DMS 273 (cell line): ENCODE results near the gene DLD.
"Not testable (repeated sequence)": the region's sequence is repeated elsewhere in the genome, so short reads cannot be mapped to it uniquely, and the experiment has no call there.

Source experiments
- DNase-seq: peaks from one replicate; lab custom pipeline; 2025; ENCODE audit not compliant: unreplicated experiment; lab: John Stamatoyannopoulos, UW

DLD gene

GRCh38 chr7:107943018-107943417 is 52.0 kb downstream of the DLD start:
- no peak for DNase-seq

GRCh38 chr7:107944411-107945169 is 53.6 kb downstream of the DLD start:
- DNase-seq: no peak

- peak; percentile 22 for DNase-seq
Observed at GRCh38 chr7:107945332-107945731, 54.3 kb downstream of the DLD start.

- DNase-seq: no peak
Observed at GRCh38 chr7:107946451-107946850, 55.5 kb downstream of the DLD start.

- no peak for DNase-seq
Observed at GRCh38 chr7:107946881-107947280, 55.9 kb downstream of the DLD start.

- DNase-seq: no peak
Observed at GRCh38 chr7:107948645-107949442, 57.9 kb downstream of the DLD start.

GRCh38 chr7:107949443-107949935 is 58.5 kb downstream of the DLD start:
- DNase-seq: no peak

- no peak for DNase-seq
Observed at GRCh38 chr7:107951172-107951787, 60.3 kb downstream of the DLD start.

- DNase-seq: no peak
Observed at GRCh38 chr7:107951896-107952295, 60.9 kb downstream of the DLD start.

- no peak for DNase-seq
Observed at GRCh38 chr7:107953265-107953923, 62.4 kb downstream of the DLD start.

GRCh38 chr7:107953924-107954303 is 62.9 kb downstream of the DLD start:
- no peak for DNase-seq

- DNase-seq: no peak
Observed at GRCh38 chr7:107955394-107955793, 64.4 kb downstream of the DLD start.

GRCh38 chr7:107956950-107957349 is 66.0 kb downstream of the DLD start:
- not testable (repeated sequence) for DNase-seq

GRCh38 chr7:107957436-107957835 is 66.5 kb downstream of the DLD start:
- DNase-seq: no peak

GRCh38 chr7:107958764-107959526 is 68.0 kb downstream of the DLD start:
- no peak for DNase-seq

GRCh38 chr7:107959527-107959898 is 68.5 kb downstream of the DLD start:
- no peak for DNase-seq

- DNase-seq: peak; percentile 69
Observed at GRCh38 chr7:107960272-107960671, 69.3 kb downstream of the DLD start.

- DNase-seq: peak; percentile 45
Observed at GRCh38 chr7:107961405-107961804, 70.4 kb downstream of the DLD start.

GRCh38 chr7:107962817-107963216 is 71.8 kb downstream of the DLD start:
- DNase-seq: no peak

GRCh38 chr7:107964510-107964909 is 73.5 kb downstream of the DLD start:
- DNase-seq: no peak

- peak; percentile 86 for DNase-seq
Observed at GRCh38 chr7:107966711-107967110, 75.7 kb downstream of the DLD start.
